OCI-LY3 (cell line): Measurements from ENCODE around the gene PPP2R5E.

Source experiments
- H2AFZ ChIP-seq: fragments of 200-600, 300-600 bp; shearing (Covaris generic); 2 replicates; pipeline ENCODE4 v1.6.0; 2014; ENCODE audit warnings: antibody characterized with exemption, low read depth, low read length
- H3K27ac ChIP-seq: fragments of 200-600, 300-600 bp; sonication (generic); 2 replicates; pipeline ENCODE4 v1.5.1; 2014; ENCODE audit warnings: mild to moderate bottlenecking, low read length, moderate library complexity, mixed read lengths
- H3K27me3 ChIP-seq: fragments of 200-600, 300-600 bp; sonication (generic); 2 replicates; pipeline ENCODE4 v1.6.1; 2014; ENCODE audit warnings: low read depth, low read length, mixed read lengths
- H3K36me3 ChIP-seq: fragments of 200-600, 300-600 bp; sonication (generic); replicated peaks from 2 replicates; pipeline ENCODE3; 2014; ENCODE audit warnings: low read depth, low read length, mixed read lengths
- H3K4me1 ChIP-seq: fragments of 300-600, 200-600 bp; sonication (generic); 2 replicates; pipeline ENCODE4 v1.6.1; 2014; ENCODE audit warnings: low read length, mixed read lengths
- H3K4me2 ChIP-seq: fragments of 200-600, 300-600 bp; sonication (generic); 2 replicates; pipeline ENCODE4 v1.6.1; 2014; ENCODE audit warnings: low read length, mixed read lengths
- H3K4me3 ChIP-seq: fragments of 300-600, 200-600 bp; sonication (generic); 2 replicates; pipeline ENCODE4 v1.5.1; 2014; ENCODE audit warnings: antibody characterized with exemption, mild to moderate bottlenecking, low read length, moderate library complexity
- H3K79me2 ChIP-seq: fragments of 300-600, 200-600 bp; shearing (Covaris generic); 2 replicates; pipeline ENCODE4 v1.6.1; 2014; ENCODE audit warnings: mild to moderate bottlenecking, low read length, mixed read lengths
- H3K9ac ChIP-seq: fragments of 300-600, 200-600 bp; shearing (Covaris generic); 2 replicates; pipeline ENCODE4 v1.6.0; 2014; ENCODE audit warnings: mild to moderate bottlenecking, low read length, moderate library complexity
- H3K9me3 ChIP-seq: fragments of 200-600, 300-600 bp; shearing (Covaris generic); 2 replicates; pipeline ENCODE4 v1.6.1; 2014; ENCODE audit warnings: low read length, mixed read lengths; ENCODE audit not compliant: insufficient read depth
- H4K20me1 ChIP-seq: fragments of 200-600, 300-600 bp; sonication (generic); 2 replicates; pipeline ENCODE4 v1.6.1; 2016; ENCODE audit warnings: low read length, mixed read lengths; ENCODE audit not compliant: insufficient read depth
- CTCF ChIP-seq: fragments of 200-600, 300-600 bp; sonication (generic); IDR thresholded peaks from 2 replicates; pipeline ENCODE4 v1.5.1; 2014; ENCODE audit warnings: antibody characterized with exemption, low read length, low read depth
- EZH2phosphoT487 ChIP-seq: fragments of 200-600 bp; shearing (Covaris generic); IDR thresholded peaks from 2 replicates; pipeline ENCODE4 v1.6.1; 2018; ENCODE audit warnings: antibody characterized with exemption, mixed run types, low read depth

The PPP2R5E gene

GRCh38 chr14:63562405-63562804 lies 19.2 kb upstream of the PPP2R5E start:
- TF ChIP-seq CTCF (no peak), EZH2phosphoT487 (no peak)
- Histone ChIP-seq H3K4me2 (no peak overlapping the region), H3K36me3 (no peaks in the 10 kb centered on the region), H3K79me2 (no peaks in the 10 kb centered on the region), H2AFZ (no peak overlapping the region), H3K4me1 (no peaks in the 10 kb centered on the region), H3K9me3 (no peaks in the 10 kb centered on the region), H3K9ac (no peak overlapping the region), H3K27ac (no peak overlapping the region), H3K27me3 (peaks cover 8% of the 10 kb centered on the region), H4K20me1 (no peaks in the 10 kb centered on the region), H3K4me3 (no peak overlapping the region)

GRCh38 chr14:63555572-63555971 lies 12.4 kb upstream of the PPP2R5E start:
- no peak overlapping the region for H3K4me3 ChIP-seq
- no peaks in the 10 kb centered on the region for H3K79me2 ChIP-seq
- no peak overlapping the region for H3K27ac ChIP-seq
- H2AFZ ChIP-seq, result no peak overlapping the region
- TF ChIP-seq EZH2phosphoT487 (no peak), CTCF (no peak)
- H3K27me3 ChIP-seq, result no peaks in the 10 kb centered on the region
- H3K36me3 ChIP-seq, result no peaks in the 10 kb centered on the region
- H3K4me2 ChIP-seq, result no peak overlapping the region
- no peaks in the 10 kb centered on the region for H3K9me3 ChIP-seq
- no peaks in the 10 kb centered on the region for H3K4me1 ChIP-seq
- no peak overlapping the region for H3K9ac ChIP-seq
- H4K20me1 ChIP-seq, result no peaks in the 10 kb centered on the region

- no peak for TF ChIP-seq EZH2phosphoT487
- no peak for TF ChIP-seq CTCF
- no peak overlapping the region for H2AFZ ChIP-seq
- H3K4me2 ChIP-seq, result no peak overlapping the region
Measured at GRCh38 chr14:63551332-63551731, 8.2 kb upstream of the PPP2R5E start.

GRCh38 chr14:63547798-63548335 lies 4.7 kb upstream of the PPP2R5E start:
- TF ChIP-seq CTCF (no peak), EZH2phosphoT487 (no peak)
- H4K20me1 ChIP-seq, result no peaks in the 10 kb centered on the region
- peaks cover 11% of the 10 kb centered on the region for H3K4me1 ChIP-seq
- no peaks in the 10 kb centered on the region for H3K27me3 ChIP-seq
- no peak overlapping the region for H2AFZ ChIP-seq
- no peaks in the 10 kb centered on the region for H3K9me3 ChIP-seq
- no peak overlapping the region for H3K4me2 ChIP-seq
- no peak overlapping the region for H3K27ac ChIP-seq
- H3K36me3 ChIP-seq, result no peaks in the 10 kb centered on the region
- H3K4me3 ChIP-seq, result no peak overlapping the region
- H3K79me2 ChIP-seq, result peaks cover 3% of the 10 kb centered on the region
- H3K9ac ChIP-seq, result no peak overlapping the region

More at GRCh38 chr14:63551332-63551731, 8.2 kb upstream of the PPP2R5E start:
- Histone ChIP-seq H3K79me2 (no peaks in the 10 kb centered on the region), H3K4me3 (no peak overlapping the region), H4K20me1 (no peaks in the 10 kb centered on the region), H3K9me3 (no peaks in the 10 kb centered on the region), H3K9ac (no peak overlapping the region), H3K27me3 (no peaks in the 10 kb centered on the region), H3K36me3 (no peaks in the 10 kb centered on the region), H3K4me1 (0 out of 2 replicates have a peak, but pooled peaks cover 2% of the 10 kb centered on the region), H3K27ac (no peak overlapping the region)
